GM12864 (cell line): ENCODE measurements around the gene GLIS2.

Experiments
- DNase-seq: peaks from one replicate; pipeline ENCODE4 v3.0.0-alpha.2; 2011; ENCODE audit warnings: low read depth
- H3K4me3 ChIP-seq: 2 replicates; pipeline ENCODE4 v1.5.1; 2011; ENCODE audit warnings: mild to moderate bottlenecking, low read depth, low read length, control low read depth
- CTCF ChIP-seq: IDR thresholded peaks from 2 replicates; pipeline ENCODE4 v1.5.1; 2011; ENCODE audit warnings: low read depth, mild to moderate bottlenecking, moderate library complexity, low read length, control low read depth, inconsistent platforms; ENCODE audit errors: missing control alignments

Gene GLIS2

GRCh38 chr16:4386451-4386805 lies 70.6 kb downstream of the GLIS2 start:
- no peak for TF ChIP-seq CTCF
- H3K4me3 ChIP-seq, result no peak overlapping the region
- DNase-seq, result no peak

DNA sequence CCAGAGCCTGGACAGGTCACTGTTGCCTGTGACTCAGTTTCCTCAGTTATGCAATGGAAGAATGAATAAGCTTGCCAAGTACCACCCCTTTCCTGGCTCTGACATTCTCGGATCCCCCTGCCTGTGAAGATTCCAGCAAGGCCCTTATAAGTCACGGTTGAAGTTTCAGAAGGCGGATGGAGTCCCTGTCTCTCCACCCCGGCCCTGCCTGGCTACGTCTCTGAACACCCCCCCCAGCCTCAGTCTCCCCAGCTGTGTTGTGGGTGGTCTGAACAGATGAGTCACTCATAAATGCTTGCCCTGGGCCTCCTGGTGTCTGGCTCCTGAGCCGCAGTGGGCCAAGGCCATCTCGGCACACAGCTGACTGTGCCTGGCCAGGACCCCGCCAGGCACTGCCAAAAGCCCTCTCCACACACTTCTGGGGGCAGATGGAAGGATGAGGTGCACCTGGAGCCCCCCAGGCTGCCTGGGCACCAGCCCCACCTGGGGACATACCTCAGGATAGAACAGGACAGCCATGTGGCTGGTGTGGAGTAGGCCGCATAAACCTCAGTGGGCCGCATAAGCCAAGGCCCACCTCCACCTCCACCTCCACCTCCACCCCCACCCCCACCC lies 71.2 kb downstream of the GLIS2 start:
- H3K4me3 ChIP-seq, result no peak overlapping the region
- DNase-seq, result no peak
- TF ChIP-seq CTCF, result no peak

DNA sequence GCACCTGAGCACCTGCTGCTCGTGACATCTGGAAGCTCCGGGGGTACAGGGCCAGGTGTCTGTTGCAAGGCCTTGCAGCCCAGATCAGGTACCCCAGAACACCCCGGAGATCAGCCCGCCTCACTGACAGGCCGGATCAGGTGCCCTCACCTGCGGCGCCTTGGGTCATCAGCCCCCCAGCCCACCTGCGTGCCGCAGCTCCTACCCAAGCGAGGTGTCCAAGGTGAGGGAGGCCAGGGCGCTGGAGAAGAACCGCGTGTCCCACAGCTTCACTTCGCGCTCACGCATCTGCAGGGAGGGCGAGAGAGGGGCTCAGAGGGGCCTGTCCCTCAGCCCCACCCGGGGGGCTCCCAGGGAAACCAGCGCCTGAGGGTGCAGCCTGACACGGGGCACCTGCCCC lies 71.9 kb downstream of the GLIS2 start:
- no peak for DNase-seq
- TF ChIP-seq CTCF, result no peak
- H3K4me3 ChIP-seq, result no peak overlapping the region

- TF ChIP-seq CTCF, result no peak
Observed at GRCh38 chr16:4388271-4389021, 72.6 kb downstream of the GLIS2 start.

More at GRCh38 chr16:4388271-4389021, 72.6 kb downstream of the GLIS2 start:
- no peak overlapping the region for H3K4me3 ChIP-seq
- DNase-seq, result no peak
